ENCODE results near the gene ZNF594. TPM values are rescaled to one million over a fixed set of nuclear protein-coding genes. Genes with fewer than 3 reads are reported as not detected.
"Not testable (repeated sequence)": the region's sequence is repeated elsewhere in the genome, so short reads cannot be mapped to it uniquely, and the experiment has no call there.

The ZNF594 gene
- total RNA-seq, 4 donors from 2014 or later: 2.4 to 5.0 (median 3.8) TPM

- WGBS, 2 donors: 66 to 72% methylated on average over 6 of the region's 6 CpGs
- H3K4me3 ChIP-seq (ENCODE audit: low read depth, poor library complexity, severe bottlenecking): no peak overlapping the region
- no peak for DNase-seq (ENCODE audit: low spot score in 2 of 2)
- TF ChIP-seq CTCF (IDR thresholded peaks at IDR 0.05): no peak
- no peak for TF ChIP-seq POLR2A (IDR thresholded peaks at IDR 0.05)
- intact Hi-C loops (cut with DNase I; ENCODE audit: low total_unique reads): no loop called here
Measured at GRCh38 chr17:5164436-5164835, 27.2 kb downstream of the ZNF594 start.

- H3K4me3 ChIP-seq (ENCODE audit: low read depth, poor library complexity, severe bottlenecking); intact Hi-C loops (cut with DNase I; ENCODE audit: low total_unique reads); DNase-seq (ENCODE audit: low spot score in 2 of 2): not testable (repeated sequence)
- 92 to 93% methylated on average over 3 of the region's 3 CpGs for WGBS, 2 donors
Measured at GRCh38 chr17:5161793-5162192, 29.9 kb downstream of the ZNF594 start.

GRCh38 chr17:5160702-5161101, 31.0 kb downstream of the ZNF594 start:
- intact Hi-C loops (cut with DNase I; ENCODE audit: low total_unique reads); H3K4me3 ChIP-seq (ENCODE audit: low read depth, poor library complexity, severe bottlenecking); DNase-seq (ENCODE audit: low spot score in 2 of 2): not testable (repeated sequence)
- 82 to 93% methylated on average over 1 of the region's 1 CpG for WGBS, 2 donors

GRCh38 chr17:5146122-5146521, 45.5 kb downstream of the ZNF594 start:
- WGBS, 2 donors: 81% methylated on average over 1 of the region's 1 CpG
- intact Hi-C loops (cut with DNase I; ENCODE audit: low total_unique reads): not testable (repeated sequence)

GRCh38 chr17:5142877-5143276, 48.8 kb downstream of the ZNF594 start:
- WGBS, 2 donors: 93 to 95% methylated on average over 10 to 14 of the region's 18 CpGs
- DNase-seq (ENCODE audit: low spot score in 2 of 2): peak in 1 of 2 donors; percentile 56
- intact Hi-C loops (cut with DNase I; ENCODE audit: low total_unique reads); H3K4me3 ChIP-seq (ENCODE audit: low read depth, poor library complexity, severe bottlenecking): not testable (repeated sequence)

More at GRCh38 chr17:5146122-5146521, 45.5 kb downstream of the ZNF594 start:
- DNase-seq (ENCODE audit: low spot score in 2 of 2); H3K4me3 ChIP-seq (ENCODE audit: low read depth, poor library complexity, severe bottlenecking): not testable (repeated sequence)

GRCh38 chr17:5139458-5139732, 52.3 kb downstream of the ZNF594 start:
- intact Hi-C loops (cut with DNase I; ENCODE audit: low total_unique reads): no loop called here
- no peak for DNase-seq (ENCODE audit: low spot score in 2 of 2)
- WGBS, 2 donors: 85% methylated on average over 3 to 4 of the region's 5 CpGs
- TF ChIP-seq CTCF (IDR thresholded peaks at IDR 0.05) (no peak), POLR2A (IDR thresholded peaks at IDR 0.05) (no peak)
- H3K4me3 ChIP-seq (ENCODE audit: low read depth, poor library complexity, severe bottlenecking): no peak overlapping the region

- H3K4me3 ChIP-seq (ENCODE audit: low read depth, poor library complexity, severe bottlenecking): no peak overlapping the region
- TF ChIP-seq CTCF (IDR thresholded peaks at IDR 0.05) (no peak), POLR2A (IDR thresholded peaks at IDR 0.05) (no peak)
- WGBS, 2 donors: 83 to 85% methylated on average over 13 to 24 of the region's 24 CpGs
- intact Hi-C loops (cut with DNase I; ENCODE audit: low total_unique reads): no loop called here
- DNase-seq (ENCODE audit: low spot score in 2 of 2): no peak
Measured at GRCh38 chr17:5138616-5139457, 52.8 kb downstream of the ZNF594 start.

- H3K4me3 ChIP-seq (ENCODE audit: low read depth, poor library complexity, severe bottlenecking); intact Hi-C loops (cut with DNase I; ENCODE audit: low total_unique reads): not testable (repeated sequence)
- WGBS, 2 donors: 92 to 93% methylated on average over 9 of the region's 9 CpGs
Measured at GRCh38 chr17:5138198-5138544, 53.5 kb downstream of the ZNF594 start.

GRCh38 chr17:5137511-5138197, 54.0 kb downstream of the ZNF594 start:
- intact Hi-C loops (cut with DNase I; ENCODE audit: low total_unique reads); H3K4me3 ChIP-seq (ENCODE audit: low read depth, poor library complexity, severe bottlenecking): not testable (repeated sequence)
- peak in 1 of 2 donors; percentile 59 for DNase-seq (ENCODE audit: low spot score in 2 of 2)
- WGBS, 2 donors: 84 to 93% methylated on average over 10 to 12 of the region's 15 CpGs

More at GRCh38 chr17:5138198-5138544, 53.5 kb downstream of the ZNF594 start:
- DNase-seq (ENCODE audit: low spot score in 2 of 2): not testable (repeated sequence)

- intact Hi-C loops (cut with DNase I; ENCODE audit: low total_unique reads); H3K4me3 ChIP-seq (ENCODE audit: low read depth, poor library complexity, severe bottlenecking): not testable (repeated sequence)
- DNase-seq (ENCODE audit: low spot score in 2 of 2): peak in 1 of 2 donors; percentile 67
- WGBS, 2 donors: 86 to 90% methylated on average over 13 to 14 of the region's 14 CpGs
Measured at GRCh38 chr17:5136580-5137412, 54.9 kb downstream of the ZNF594 start.

All from lower leg skin (tissue), 4 donors.